ENCODE measurements around the gene KDM2B.
A peak's percentile ranks its signal among the peaks of the same experiment; 100 is the strongest.

Gene KDM2B

DNA sequence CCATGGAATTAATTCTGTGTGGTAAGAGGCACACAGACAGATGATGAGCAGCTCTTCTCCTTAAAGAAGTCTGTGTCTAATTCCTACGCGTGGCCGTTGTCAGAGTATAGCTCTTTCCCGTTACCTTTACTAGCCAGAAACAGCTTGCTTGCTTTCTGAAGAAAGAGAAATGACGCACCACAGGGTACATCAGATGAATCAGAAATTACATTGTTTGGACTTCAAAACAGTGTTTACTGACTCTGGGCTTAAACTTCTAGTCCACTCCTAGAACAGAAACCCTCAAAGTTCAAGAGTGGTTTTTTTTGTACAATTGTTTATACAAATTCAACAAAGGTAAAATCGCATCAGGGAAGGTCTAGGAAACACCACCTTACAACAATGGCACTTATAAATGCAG, 151.9 kb downstream of the KDM2B start:
- Histone ChIP-seq H2BK120ac (ENCODE audit: low read depth, low read length) (no peak overlapping the region), H3K4me2 (ENCODE audit: low read length, poor library complexity, severe bottlenecking) (no peak overlapping the region), H3K36me3 (ENCODE audit: control insufficient read depth in 1 of 2, insufficient read depth in 2 of 2, low read depth in 1 of 2, low read length in 2 of 2) (peaks cover 36 to 94% of the 10 kb centered on the region in 2 experiments), H3K23ac (ENCODE audit: low read length in 2 of 2) (no peak overlapping the region), H3K79me1 (replicated peaks; ENCODE audit: low read length, poor library complexity, severe bottlenecking) (peaks cover 14% of the 10 kb centered on the region), H2AFZ (ENCODE audit: low read depth, low read length) (no peak overlapping the region), H3K9me3 (ENCODE audit: control insufficient read depth, low read length) (no peaks in the 10 kb centered on the region), H2BK5ac (ENCODE audit: low read depth, low read length, poor library complexity, severe bottlenecking) (no peak overlapping the region), H4K8ac (ENCODE audit: low read length) (no peak overlapping the region), H3K4me1 (ENCODE audit: control insufficient read depth, insufficient read depth, low read depth, low read length) (peaks cover 3% of the 10 kb centered on the region), H3K27ac (ENCODE audit: low read length, poor library complexity, severe bottlenecking) (no peak overlapping the region), H3K18ac (ENCODE audit: low read depth in 1 of 2, low read length in 2 of 2) (no peak overlapping the region), H3K9ac (ENCODE audit: low read length) (no peak overlapping the region), H3K14ac (ENCODE audit: low read length in 2 of 2) (no peak overlapping the region), H2BK12ac (ENCODE audit: low read length in 2 of 2) (no peak overlapping the region), H2BK15ac (ENCODE audit: low read depth, poor library complexity, severe bottlenecking) (no peak overlapping the region), H3K4me3 (ENCODE audit: insufficient read depth in 1 of 2, low read depth in 1 of 2, low read length in 2 of 2) (no peak overlapping the region), H3K27me3 (ENCODE audit: control insufficient read depth in 1 of 2, insufficient read depth in 1 of 2, low read length in 2 of 2) (no peaks in the 10 kb centered on the region), H2AK5ac (ENCODE audit: low read length, severe bottlenecking) (no peak overlapping the region), H3K4ac (ENCODE audit: low read depth in 1 of 2, low read length in 2 of 2) (no peak overlapping the region), H4K91ac (ENCODE audit: low read length) (no peak overlapping the region)
- 99% methylated on average over 5 of the region's 6 CpGs for WGBS
- peak; percentile 13 for DNase-seq

DNA sequence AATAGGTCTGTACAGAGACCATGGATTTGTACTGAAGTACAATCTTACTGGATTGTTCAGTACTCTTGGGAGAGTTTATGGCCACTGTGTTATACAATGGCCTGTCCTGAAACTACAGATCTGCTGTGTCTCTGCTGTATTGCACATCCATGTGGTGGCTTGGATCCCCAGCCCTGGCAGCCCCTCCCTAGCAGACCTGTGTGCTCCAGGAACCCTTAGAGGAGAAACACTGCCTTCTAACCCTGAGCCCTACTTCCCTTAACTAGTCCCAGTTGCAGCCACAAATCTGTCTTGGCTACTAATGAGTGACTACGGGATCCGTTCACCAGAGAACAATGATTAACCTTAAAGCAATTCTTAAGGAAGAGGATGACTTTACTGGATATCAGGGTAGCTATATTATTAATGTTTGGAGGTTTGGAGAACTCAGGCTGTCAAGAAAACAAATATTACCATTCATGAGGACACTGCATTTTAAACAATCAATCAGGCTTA, 153.2 kb downstream of the KDM2B start:
- Histone ChIP-seq H2BK5ac (ENCODE audit: low read depth, low read length, poor library complexity, severe bottlenecking) (no peak overlapping the region), H2BK15ac (ENCODE audit: low read depth, poor library complexity, severe bottlenecking) (no peak overlapping the region), H2BK12ac (ENCODE audit: low read length in 2 of 2) (no peak overlapping the region), H3K9me3 (ENCODE audit: control insufficient read depth, low read length) (no peaks in the 10 kb centered on the region), H4K8ac (ENCODE audit: low read length) (no peak overlapping the region), H3K9ac (ENCODE audit: low read length) (no peak overlapping the region), H3K27me3 (ENCODE audit: control insufficient read depth in 1 of 2, insufficient read depth in 1 of 2, low read length in 2 of 2) (no peaks in the 10 kb centered on the region), H3K27ac (ENCODE audit: low read length, poor library complexity, severe bottlenecking) (peak overlapping the region; percentile 62), H3K4me3 (ENCODE audit: insufficient read depth in 1 of 2, low read depth in 1 of 2, low read length in 2 of 2) (no peak overlapping the region), H3K79me1 (replicated peaks; ENCODE audit: low read length, poor library complexity, severe bottlenecking) (peaks cover 19% of the 10 kb centered on the region), H3K4ac (ENCODE audit: low read depth in 1 of 2, low read length in 2 of 2) (no peak overlapping the region), H3K23ac (ENCODE audit: low read length in 2 of 2) (no peak overlapping the region), H3K36me3 (ENCODE audit: control insufficient read depth in 1 of 2, insufficient read depth in 2 of 2, low read depth in 1 of 2, low read length in 2 of 2) (peaks cover 37 to 94% of the 10 kb centered on the region in 2 experiments), H2AK5ac (ENCODE audit: low read length, severe bottlenecking) (no peak overlapping the region), H2AFZ (ENCODE audit: low read depth, low read length) (no peak overlapping the region), H3K18ac (ENCODE audit: low read depth in 1 of 2, low read length in 2 of 2) (no peak overlapping the region), H3K4me1 (ENCODE audit: control insufficient read depth, insufficient read depth, low read depth, low read length) (peaks cover 3% of the 10 kb centered on the region), H4K91ac (ENCODE audit: low read length) (no peak overlapping the region), H3K14ac (ENCODE audit: low read length in 2 of 2) (no peak overlapping the region), H2BK120ac (ENCODE audit: low read depth, low read length) (no peak overlapping the region), H3K4me2 (ENCODE audit: low read length, poor library complexity, severe bottlenecking) (peak overlapping the region; percentile 30)
- DNase-seq = no peak
- WGBS = 100% methylated on average over 2 of the region's 2 CpGs

DNA sequence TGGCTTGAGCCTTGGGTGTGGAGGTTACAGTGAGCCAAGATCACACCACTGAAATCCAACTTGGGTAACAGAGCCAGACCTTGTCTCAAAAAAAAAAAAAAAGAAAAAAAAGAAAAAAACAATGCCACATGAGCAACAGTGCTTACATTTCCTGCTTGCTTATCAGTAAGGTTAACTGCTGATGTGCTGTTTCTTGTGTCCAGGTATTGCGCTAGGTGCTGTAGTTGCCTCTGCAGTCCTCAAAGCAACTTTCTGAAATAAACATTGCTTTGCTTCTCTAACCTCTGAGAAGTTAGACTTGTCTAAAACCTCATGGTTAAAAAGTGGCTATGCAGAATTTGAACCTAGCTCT, 156.2 kb downstream of the KDM2B start:
- no peaks in the 10 kb centered on the region for H3K27me3 ChIP-seq (ENCODE audit: control insufficient read depth in 1 of 2, insufficient read depth in 1 of 2, low read length in 2 of 2)
- H3K79me1 ChIP-seq (replicated peaks; ENCODE audit: low read length, poor library complexity, severe bottlenecking) = peaks cover 28% of the 10 kb centered on the region
- no peaks in the 10 kb centered on the region for H3K9me3 ChIP-seq (ENCODE audit: control insufficient read depth, low read length)
- H3K4me2 ChIP-seq (ENCODE audit: low read length, poor library complexity, severe bottlenecking) = no peak overlapping the region
- no peak overlapping the region for H2AFZ ChIP-seq (ENCODE audit: low read depth, low read length)
- 100% methylated on average over 1 of the region's 1 CpG for WGBS
- DNase-seq = no peak
- no peak overlapping the region for H3K4ac ChIP-seq (ENCODE audit: low read depth in 1 of 2, low read length in 2 of 2)
- peaks cover 33 to 92% of the 10 kb centered on the region in 2 experiments for H3K36me3 ChIP-seq (ENCODE audit: control insufficient read depth in 1 of 2, insufficient read depth in 2 of 2, low read depth in 1 of 2, low read length in 2 of 2)
- no peak overlapping the region for H3K18ac ChIP-seq (ENCODE audit: low read depth in 1 of 2, low read length in 2 of 2)
- H3K9ac ChIP-seq (ENCODE audit: low read length) = no peak overlapping the region
- no peak overlapping the region for H3K14ac ChIP-seq (ENCODE audit: low read length in 2 of 2)
- peaks cover 3% of the 10 kb centered on the region for H3K4me1 ChIP-seq (ENCODE audit: control insufficient read depth, insufficient read depth, low read depth, low read length)
- H2BK15ac ChIP-seq (ENCODE audit: low read depth, poor library complexity, severe bottlenecking) = no peak overlapping the region
- H4K91ac ChIP-seq (ENCODE audit: low read length) = no peak overlapping the region
- H2BK12ac ChIP-seq (ENCODE audit: low read length in 2 of 2) = no peak overlapping the region
- H3K4me3 ChIP-seq (ENCODE audit: insufficient read depth in 1 of 2, low read depth in 1 of 2, low read length in 2 of 2) = no peak overlapping the region
- no peak overlapping the region for H3K23ac ChIP-seq (ENCODE audit: low read length in 2 of 2)
- no peak overlapping the region for H2BK5ac ChIP-seq (ENCODE audit: low read depth, low read length, poor library complexity, severe bottlenecking)
- H4K8ac ChIP-seq (ENCODE audit: low read length) = no peak overlapping the region
- no peak overlapping the region for H2AK5ac ChIP-seq (ENCODE audit: low read length, severe bottlenecking)
- no peak overlapping the region for H3K27ac ChIP-seq (ENCODE audit: low read length, poor library complexity, severe bottlenecking)
- no peak overlapping the region for H2BK120ac ChIP-seq (ENCODE audit: low read depth, low read length)

DNA sequence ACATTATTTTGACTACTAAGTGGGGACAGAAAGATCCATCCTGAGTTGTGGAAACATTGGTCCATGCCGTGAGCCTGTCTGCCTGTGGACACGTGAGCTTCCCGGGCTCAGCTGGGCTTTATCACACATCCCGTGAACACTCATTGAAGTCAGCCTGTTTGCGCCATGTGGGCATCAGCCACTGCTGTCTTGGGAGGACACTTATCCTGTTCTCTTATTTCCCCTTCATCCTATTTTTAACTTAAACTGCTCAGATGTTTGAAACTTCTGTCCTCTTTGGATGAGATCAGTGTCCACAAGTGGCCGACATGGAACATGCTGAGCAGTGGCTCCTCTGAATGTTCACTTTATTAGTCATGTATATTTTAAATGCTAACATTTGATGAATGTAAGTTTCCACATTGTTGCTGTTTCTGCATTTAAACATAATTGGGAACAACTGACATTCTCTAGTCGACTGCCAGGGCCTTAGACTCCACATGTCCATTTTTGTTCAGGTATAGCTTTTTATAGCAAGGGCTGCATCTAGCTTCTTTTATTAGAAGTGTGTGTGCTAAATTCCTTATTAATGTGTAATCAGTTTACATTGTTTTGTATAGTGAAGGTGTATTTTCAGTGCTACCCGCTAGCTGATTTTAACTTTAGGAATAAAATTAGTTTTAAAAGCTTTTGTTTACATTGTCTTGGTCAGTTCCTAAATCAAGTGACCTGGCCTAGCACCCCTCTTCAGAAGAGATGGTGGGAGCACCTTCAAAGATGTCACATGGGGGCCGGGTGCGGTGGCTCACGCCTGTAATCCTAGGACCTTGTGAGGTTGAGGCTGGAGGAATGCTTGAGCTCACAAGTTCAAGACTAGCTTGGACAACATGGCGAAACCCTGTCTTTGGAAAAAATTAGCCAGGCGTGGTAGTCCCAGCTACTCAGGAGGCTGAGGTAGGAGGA, 156.9 kb downstream of the KDM2B start:
- Histone ChIP-seq H2BK120ac (ENCODE audit: low read depth, low read length) (no peak overlapping the region), H3K18ac (ENCODE audit: low read depth in 1 of 2, low read length in 2 of 2) (no peak overlapping the region), H3K79me1 (replicated peaks; ENCODE audit: low read length, poor library complexity, severe bottlenecking) (peaks cover 28% of the 10 kb centered on the region), H2BK5ac (ENCODE audit: low read depth, low read length, poor library complexity, severe bottlenecking) (no peak overlapping the region), H3K4me2 (ENCODE audit: low read length, poor library complexity, severe bottlenecking) (no peak overlapping the region), H3K14ac (ENCODE audit: low read length in 2 of 2) (no peak overlapping the region), H3K9me3 (ENCODE audit: control insufficient read depth, low read length) (no peaks in the 10 kb centered on the region), H4K8ac (ENCODE audit: low read length) (no peak overlapping the region), H2AFZ (ENCODE audit: low read depth, low read length) (no peak overlapping the region), H3K9ac (ENCODE audit: low read length) (no peak overlapping the region), H3K4ac (ENCODE audit: low read depth in 1 of 2, low read length in 2 of 2) (no peak overlapping the region), H2AK5ac (ENCODE audit: low read length, severe bottlenecking) (no peak overlapping the region), H4K91ac (ENCODE audit: low read length) (no peak overlapping the region), H2BK12ac (ENCODE audit: low read length in 2 of 2) (no peak overlapping the region), H3K4me1 (ENCODE audit: control insufficient read depth, insufficient read depth, low read depth, low read length) (peaks cover 3% of the 10 kb centered on the region), H3K36me3 (ENCODE audit: control insufficient read depth in 1 of 2, insufficient read depth in 2 of 2, low read depth in 1 of 2, low read length in 2 of 2) (peaks cover 36 to 92% of the 10 kb centered on the region in 2 experiments), H3K27ac (ENCODE audit: low read length, poor library complexity, severe bottlenecking) (no peak overlapping the region), H3K27me3 (ENCODE audit: control insufficient read depth in 1 of 2, insufficient read depth in 1 of 2, low read length in 2 of 2) (no peaks in the 10 kb centered on the region), H2BK15ac (ENCODE audit: low read depth, poor library complexity, severe bottlenecking) (no peak overlapping the region), H3K4me3 (ENCODE audit: insufficient read depth in 1 of 2, low read depth in 1 of 2, low read length in 2 of 2) (no peak overlapping the region), H3K23ac (ENCODE audit: low read length in 2 of 2) (peak overlapping the region in 1 of 2 experiments; percentile 61)
- DNase-seq = peak; percentile 31
- WGBS = 95% methylated on average over 13 of the region's 13 CpGs
